Panc1 (cell line): ENCODE results near the gene TJP1. TPM values are rescaled to one million over a fixed set of nuclear protein-coding genes. Genes with fewer than 3 reads are reported as not detected.

Source experiments
- ATAC-seq: fragments of 200-7000 bp; cut with Tn5 transposase; 2 replicates; pipeline ENCODE4 v1.9.1; 2020; ENCODE audit warnings: mild to moderate bottlenecking, moderate library complexity
- BruUV-seq: library from RNA; stranded (reverse); fragments of 400-500 nt; replicated peaks from 2 replicates; lab custom pipeline; 2021; lab: Mats Ljungman, UMichigan
- CTCF ChIA-PET: fragments of 300-600 bp; sonication (Branson Sonifier 250); formaldehyde crosslinking; loops from one replicate; lab custom pipeline; 2022; ENCODE audit warnings: antibody characterized with exemption; lab: Charles Lee
- POLR2A ChIA-PET: fragments of 300-600 bp; sonication (Branson Sonifier 250); formaldehyde crosslinking; loops from one replicate; lab custom pipeline; 2022; ENCODE audit warnings: antibody characterized with exemption; lab: Charles Lee
- DNase-seq: peaks from one replicate; pipeline ENCODE4 v3.0.0-alpha.2; 2010; ENCODE audit warnings: low read depth, low spot score
- H3K27ac ChIP-seq: 2 replicates; pipeline ENCODE4 v1.5.1; 2011; ENCODE audit warnings: mild to moderate bottlenecking, low read length, inconsistent platforms
- H3K27me3 ChIP-seq: fragments of 200-500 bp; sonication (Bioruptor generic); 2 replicates; pipeline ENCODE4 v1.6.0; 2014; ENCODE audit warnings: low read length, inconsistent platforms; ENCODE audit not compliant: control insufficient read depth, insufficient read depth
- H3K36me3 ChIP-seq: fragments of 200-500 bp; sonication (Bioruptor generic); 2 replicates; pipeline ENCODE4 v1.5.1; 2014; ENCODE audit warnings: inconsistent platforms, mild to moderate bottlenecking, low read length, moderate library complexity; ENCODE audit not compliant: control insufficient read depth, insufficient read depth
- H3K4me1 ChIP-seq: 2 replicates; pipeline ENCODE4 v1.5.1; 2011; ENCODE audit warnings: inconsistent platforms, mild to moderate bottlenecking, low read length, moderate library complexity; ENCODE audit not compliant: control insufficient read depth, insufficient read depth
- H3K4me3 ChIP-seq, 2 experiments: 2 replicates each; pipeline ENCODE4 v1.5.1; 2011 to 2012; ENCODE audit warnings: low read depth in 2 of 2, low read length in 2 of 2, mild to moderate bottlenecking in 2 of 2, inconsistent platforms in 1 of 2, moderate library complexity in 1 of 2
- H3K9me3 ChIP-seq: fragments of 200-500 bp; sonication (Bioruptor generic); 2 replicates; pipeline ENCODE4 v1.5.1; 2014; ENCODE audit warnings: low read depth, mild to moderate bottlenecking, inconsistent platforms, low read length, moderate library complexity; ENCODE audit not compliant: control insufficient read depth, insufficient read depth
- POLR2AphosphoS5 ChIP-seq: IDR thresholded peaks from 2 replicates; pipeline ENCODE4 v1.6.1; 2012; ENCODE audit warnings: mild to moderate bottlenecking, low read depth, low read length, moderate library complexity
- SIN3A ChIP-seq: IDR thresholded peaks from 2 replicates; pipeline ENCODE4 v1.6.1; 2012; ENCODE audit warnings: low read depth, mild to moderate bottlenecking, low read length, moderate library complexity, borderline replicate concordance; ENCODE audit not compliant: insufficient read depth
- TCF7L2 ChIP-seq: IDR thresholded peaks from 2 replicates; pipeline ENCODE4 v1.6.1; 2011; ENCODE audit warnings: mild to moderate bottlenecking, low read depth, low read length, inconsistent platforms
- in situ Hi-C: cut with HindIII; loops from 2 replicates; pipeline ENCODE4 v1.10.0; 2016; ENCODE audit warnings: low sequenced_read_pairs, low pct_unique_long_range_greater_than_20kb
- intact Hi-C: fragments of 100-400 bp; cut with micrococcal nuclease; formaldehyde crosslinking; loops from one replicate; pipeline ENCODE4 v1.10.0; 2022; ENCODE audit not compliant: unreplicated experiment
- total RNA-seq: library from RNA; stranded (reverse); gene quantifications from one replicate; pipeline ENCODE4 v1.2.1, GENCODE V29; 2021; ENCODE audit not compliant: unreplicated experiment
- TF ChIP-seq, protein P1 (sequence below): fragments of 450-650 bp; IDR thresholded peaks from 2 replicates; pipeline ENCODE4 v1.5.1; 2017; ENCODE audit warnings: mild to moderate bottlenecking
- TF ChIP-seq, protein P2 (sequence below), 2 experiments: IDR thresholded peaks; 2 replicates each; pipeline ENCODE4 v1.6.1; 2011 to 2012; ENCODE audit warnings: low read depth in 2 of 2, control low read depth in 1 of 2, low read length in 1 of 2, mild to moderate bottlenecking in 1 of 2, moderate library complexity in 1 of 2; ENCODE audit not compliant: insufficient read depth in 1 of 2

The TJP1 gene
- total RNA-seq, 1 experiment from 2014 or later: 79.1 TPM

DNA sequence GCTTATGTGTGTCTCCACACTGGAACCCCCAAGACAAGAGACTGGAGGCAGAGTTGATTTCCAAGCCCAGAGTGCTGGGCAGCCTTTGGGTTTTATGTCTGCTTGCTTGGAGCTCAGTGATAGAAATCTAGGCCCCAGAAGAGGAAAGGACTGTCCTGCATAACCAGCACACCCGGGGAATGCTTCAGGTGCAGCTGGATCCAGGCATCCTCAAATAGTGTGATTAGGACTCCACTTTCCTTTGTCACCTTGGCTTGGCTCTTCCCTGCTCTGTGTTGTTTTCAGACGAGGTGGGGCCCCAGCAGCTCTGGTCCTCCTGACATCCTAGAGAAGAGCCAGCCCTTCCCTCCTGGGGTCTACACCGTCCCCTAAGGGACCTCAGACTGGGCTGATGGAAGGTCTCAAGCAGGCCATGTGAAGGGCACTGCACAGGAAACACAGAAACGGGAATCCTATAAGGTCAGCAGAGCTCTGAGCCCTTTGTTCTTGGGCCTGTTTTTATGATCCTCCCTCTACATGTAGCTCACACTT is 143.7 kb downstream of the TJP1 start:
- no peak for DNase-seq
- ATAC-seq: no peak
- H3K4me3 ChIP-seq: no peak overlapping the region
- H3K36me3 ChIP-seq: no peaks in the 10 kb centered on the region
- intact Hi-C loops (no loop called here), in situ Hi-C loops (no loop called here)
- 0 out of 2 replicates have a peak, but pooled peaks cover 2% of the 10 kb centered on the region for H3K4me1 ChIP-seq
- TF ChIP-seq TCF7L2 (no peak), POLR2AphosphoS5 (no peak), SIN3A (no peak)
- TF ChIP-seq, protein P1, sequence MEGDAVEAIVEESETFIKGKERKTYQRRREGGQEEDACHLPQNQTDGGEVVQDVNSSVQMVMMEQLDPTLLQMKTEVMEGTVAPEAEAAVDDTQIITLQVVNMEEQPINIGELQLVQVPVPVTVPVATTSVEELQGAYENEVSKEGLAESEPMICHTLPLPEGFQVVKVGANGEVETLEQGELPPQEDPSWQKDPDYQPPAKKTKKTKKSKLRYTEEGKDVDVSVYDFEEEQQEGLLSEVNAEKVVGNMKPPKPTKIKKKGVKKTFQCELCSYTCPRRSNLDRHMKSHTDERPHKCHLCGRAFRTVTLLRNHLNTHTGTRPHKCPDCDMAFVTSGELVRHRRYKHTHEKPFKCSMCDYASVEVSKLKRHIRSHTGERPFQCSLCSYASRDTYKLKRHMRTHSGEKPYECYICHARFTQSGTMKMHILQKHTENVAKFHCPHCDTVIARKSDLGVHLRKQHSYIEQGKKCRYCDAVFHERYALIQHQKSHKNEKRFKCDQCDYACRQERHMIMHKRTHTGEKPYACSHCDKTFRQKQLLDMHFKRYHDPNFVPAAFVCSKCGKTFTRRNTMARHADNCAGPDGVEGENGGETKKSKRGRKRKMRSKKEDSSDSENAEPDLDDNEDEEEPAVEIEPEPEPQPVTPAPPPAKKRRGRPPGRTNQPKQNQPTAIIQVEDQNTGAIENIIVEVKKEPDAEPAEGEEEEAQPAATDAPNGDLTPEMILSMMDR: no peak
- TF ChIP-seq, protein P2, sequence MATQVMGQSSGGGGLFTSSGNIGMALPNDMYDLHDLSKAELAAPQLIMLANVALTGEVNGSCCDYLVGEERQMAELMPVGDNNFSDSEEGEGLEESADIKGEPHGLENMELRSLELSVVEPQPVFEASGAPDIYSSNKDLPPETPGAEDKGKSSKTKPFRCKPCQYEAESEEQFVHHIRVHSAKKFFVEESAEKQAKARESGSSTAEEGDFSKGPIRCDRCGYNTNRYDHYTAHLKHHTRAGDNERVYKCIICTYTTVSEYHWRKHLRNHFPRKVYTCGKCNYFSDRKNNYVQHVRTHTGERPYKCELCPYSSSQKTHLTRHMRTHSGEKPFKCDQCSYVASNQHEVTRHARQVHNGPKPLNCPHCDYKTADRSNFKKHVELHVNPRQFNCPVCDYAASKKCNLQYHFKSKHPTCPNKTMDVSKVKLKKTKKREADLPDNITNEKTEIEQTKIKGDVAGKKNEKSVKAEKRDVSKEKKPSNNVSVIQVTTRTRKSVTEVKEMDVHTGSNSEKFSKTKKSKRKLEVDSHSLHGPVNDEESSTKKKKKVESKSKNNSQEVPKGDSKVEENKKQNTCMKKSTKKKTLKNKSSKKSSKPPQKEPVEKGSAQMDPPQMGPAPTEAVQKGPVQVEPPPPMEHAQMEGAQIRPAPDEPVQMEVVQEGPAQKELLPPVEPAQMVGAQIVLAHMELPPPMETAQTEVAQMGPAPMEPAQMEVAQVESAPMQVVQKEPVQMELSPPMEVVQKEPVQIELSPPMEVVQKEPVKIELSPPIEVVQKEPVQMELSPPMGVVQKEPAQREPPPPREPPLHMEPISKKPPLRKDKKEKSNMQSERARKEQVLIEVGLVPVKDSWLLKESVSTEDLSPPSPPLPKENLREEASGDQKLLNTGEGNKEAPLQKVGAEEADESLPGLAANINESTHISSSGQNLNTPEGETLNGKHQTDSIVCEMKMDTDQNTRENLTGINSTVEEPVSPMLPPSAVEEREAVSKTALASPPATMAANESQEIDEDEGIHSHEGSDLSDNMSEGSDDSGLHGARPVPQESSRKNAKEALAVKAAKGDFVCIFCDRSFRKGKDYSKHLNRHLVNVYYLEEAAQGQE (IDR thresholded peaks at IDR 0.05; ENCODE audit: insufficient read depth in 1 of 2, low read depth in 2 of 2, low read length in 1 of 2): no peak
- no peaks in the 10 kb centered on the region for H3K9me3 ChIP-seq
- CTCF ChIA-PET: no interaction called here
- BruUV-seq: no TSS peak
- POLR2A ChIA-PET: no interaction called here
- H3K27ac ChIP-seq: no peak overlapping the region
- H3K27me3 ChIP-seq: no peaks in the 10 kb centered on the region

DNA sequence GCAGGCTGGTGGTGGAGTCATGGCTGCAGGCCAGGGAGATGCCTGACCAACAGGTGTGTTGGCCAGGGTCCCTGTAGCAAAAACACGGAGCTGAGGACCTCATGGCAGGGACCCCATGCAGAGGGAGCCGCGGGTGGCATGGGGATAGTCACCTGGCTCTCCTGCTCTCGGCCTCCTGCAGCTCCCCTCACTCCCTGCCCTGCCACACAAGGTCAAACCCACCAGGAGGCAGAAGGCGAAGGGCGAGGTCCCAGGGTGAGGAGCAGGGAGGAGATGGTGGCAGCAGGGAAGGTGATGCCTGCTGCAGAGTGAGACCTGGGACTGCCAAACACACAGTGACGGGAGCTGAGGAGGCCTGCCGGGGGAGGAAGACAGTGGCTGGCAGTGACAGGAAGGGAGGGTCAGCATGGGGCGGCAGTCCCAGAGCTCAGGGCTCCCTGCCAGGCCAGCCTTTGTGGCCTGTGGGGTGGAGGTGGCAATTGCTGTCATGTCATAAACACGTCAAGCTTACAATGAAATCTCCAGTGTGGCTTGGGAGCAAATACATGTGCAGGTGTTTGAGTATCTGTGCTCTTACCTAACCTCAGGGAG is 144.3 kb downstream of the TJP1 start:
- in situ Hi-C loops: no loop called here
- H3K27ac ChIP-seq: no peak overlapping the region

More for the DNA sequence above, 144.3 kb downstream of the TJP1 start:
- TF ChIP-seq, protein P1: no peak
- TF ChIP-seq TCF7L2: no peak
- TF ChIP-seq POLR2AphosphoS5: no peak
- TF ChIP-seq SIN3A: no peak
- TF ChIP-seq, protein P2 (IDR thresholded peaks at IDR 0.05; ENCODE audit: insufficient read depth in 1 of 2, low read depth in 2 of 2, low read length in 1 of 2): no peak
- intact Hi-C loops: no loop called here
- H3K36me3 ChIP-seq: no peaks in the 10 kb centered on the region
- ChIA-PET CTCF (no interaction called here), POLR2A (no interaction called here)
- ATAC-seq: no peak
- H3K9me3 ChIP-seq: no peaks in the 10 kb centered on the region
- DNase-seq: no peak
- no peak overlapping the region for H3K4me3 ChIP-seq
- BruUV-seq: no TSS peak
- H3K4me1 ChIP-seq: 0 out of 2 replicates have a peak, but pooled peaks cover 2% of the 10 kb centered on the region
- H3K27me3 ChIP-seq: no peaks in the 10 kb centered on the region
